Erythroblast (primary cell): Measurements from ENCODE around the gene HSD11B1L.

Experiments
- GATA1 ChIP-seq: IDR thresholded peaks from 2 replicates; pipeline ENCODE4 v1.6.1; 2011; ENCODE audit warnings: low read depth, mild to moderate bottlenecking, control low read depth, low read length, moderate library complexity
- POLR2A ChIP-seq: IDR thresholded peaks from 2 replicates; pipeline ENCODE4 v1.6.1; 2011; ENCODE audit warnings: mild to moderate bottlenecking, low read length

GRCh38 chr19:5692723-5693194 is 11.9 kb downstream of the HSD11B1L start:
- TF ChIP-seq POLR2A, result no peak
- TF ChIP-seq GATA1, result no peak
